A673 (cell line): ENCODE measurements around the gene COMMD8. TPM values are rescaled to one million over a fixed set of nuclear protein-coding genes. Genes with fewer than 3 reads are reported as not detected.

Experiments
- BruUV-seq: library from RNA; stranded (reverse); fragments of 400-500 nt; replicated peaks from 2 replicates; lab custom pipeline; 2021; lab: Mats Ljungman, UMichigan
- CTCF ChIA-PET: fragments of 300-600 bp; sonication (Branson Sonifier 250); formaldehyde crosslinking; loops from one replicate; lab custom pipeline; 2022; ENCODE audit warnings: antibody characterized with exemption; lab: Charles Lee
- POLR2A ChIA-PET: fragments of 300-600 bp; sonication (Branson Sonifier 250); formaldehyde crosslinking; loops from one replicate; lab custom pipeline; 2022; ENCODE audit warnings: antibody characterized with exemption; ENCODE audit not compliant: low non-redundant PET; lab: Charles Lee
- DNase-seq: peaks from one replicate; pipeline ENCODE4 v3.0.0-alpha.2; 2015; ENCODE audit warnings: low spot score
- H3K27ac ChIP-seq: fragments of 200-600 bp; sonication (generic); 2 replicates; pipeline ENCODE4 v1.5.1; 2016; ENCODE audit warnings: mixed run types, low read depth, mild to moderate bottlenecking, mixed read lengths, antibody characterized with exemption, low read length; ENCODE audit not compliant: poor library complexity, severe bottlenecking
- H3K27me3 ChIP-seq: fragments of 200-600 bp; sonication (generic); replicated peaks from 2 replicates; pipeline ENCODE4 v1.6.1; 2017; ENCODE audit warnings: mixed run types, low read depth, mild to moderate bottlenecking, mixed read lengths, antibody characterized with exemption, low read length; ENCODE audit not compliant: insufficient read depth, poor library complexity
- H3K36me3 ChIP-seq: fragments of 200-600 bp; sonication (generic); 2 replicates; pipeline ENCODE4 v1.6.1; 2016; ENCODE audit warnings: mixed run types, mild to moderate bottlenecking, mixed read lengths, antibody characterized with exemption, low read length; ENCODE audit not compliant: insufficient read depth, poor library complexity, severe bottlenecking
- H3K4me1 ChIP-seq: fragments of 200-600 bp; sonication (generic); 2 replicates; pipeline ENCODE4 v1.6.1; 2017; ENCODE audit warnings: mixed run types, mild to moderate bottlenecking, mixed read lengths, antibody characterized with exemption, low read length; ENCODE audit not compliant: insufficient read depth, poor library complexity, severe bottlenecking
- H3K4me3 ChIP-seq: fragments of 200-600 bp; sonication (generic); 2 replicates; pipeline ENCODE4 v1.5.1; 2016; ENCODE audit warnings: low read depth, mixed run types, mild to moderate bottlenecking, mixed read lengths, low read length; ENCODE audit not compliant: poor library complexity, severe bottlenecking
- H3K9me3 ChIP-seq: fragments of 200-600 bp; sonication (generic); 2 replicates; pipeline ENCODE4 v1.6.1; 2016; ENCODE audit warnings: mixed run types, low read depth, mild to moderate bottlenecking, mixed read lengths, antibody characterized with exemption, low read length; ENCODE audit not compliant: poor library complexity, severe bottlenecking
- CTCF ChIP-seq: fragments of 300-800, 200-600 bp; sonication (generic); conservative IDR thresholded peaks from 2 replicates; pipeline ENCODE4 v1.5.1; 2017; ENCODE audit warnings: low read depth, mild to moderate bottlenecking, antibody characterized with exemption, low read length, moderate library complexity, mixed read lengths
- EZH2 ChIP-seq: fragments of 200-600 bp; sonication (generic); IDR thresholded peaks from 2 replicates; pipeline ENCODE4 v1.6.1; 2017; ENCODE audit warnings: borderline replicate concordance, low read depth, mild to moderate bottlenecking, mixed read lengths, antibody characterized with exemption, low read length; ENCODE audit not compliant: poor library complexity, severe bottlenecking
- intact Hi-C: fragments of 100-400 bp; cut with micrococcal nuclease; formaldehyde crosslinking; loops from one replicate; pipeline ENCODE4 v1.10.0; 2022; ENCODE audit not compliant: unreplicated experiment
- total RNA-seq: library from RNA; stranded (reverse); gene quantifications from 2 replicates; pipeline ENCODE4 v1.2.3, GENCODE V29; 2021

COMMD8 gene
- total RNA-seq, 1 experiment from 2014 or later = 26.4 TPM

DNA sequence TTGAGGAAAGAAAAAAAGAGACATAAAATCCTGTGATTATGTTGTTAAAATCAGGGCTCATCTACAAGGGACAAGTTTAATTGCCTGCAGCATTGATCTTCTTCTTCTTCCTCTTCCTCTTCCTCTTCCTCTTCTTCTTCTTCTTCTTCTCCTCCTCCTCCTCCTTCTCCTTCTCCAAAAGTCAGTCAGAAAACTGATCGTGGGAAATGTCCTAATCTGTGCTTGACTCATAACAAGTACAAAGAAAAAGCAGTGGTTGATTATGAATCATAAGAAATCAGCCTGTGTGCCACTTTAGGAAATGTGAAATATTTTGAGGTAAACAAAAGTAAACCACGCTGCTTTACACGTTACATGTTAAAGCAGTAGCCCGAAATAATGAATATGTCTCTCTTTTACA lies 18.8 kb upstream of the COMMD8 start:
- no peak for DNase-seq
- no peak overlapping the region for H3K27ac ChIP-seq
- POLR2A ChIA-PET = no interaction called here

DNA sequence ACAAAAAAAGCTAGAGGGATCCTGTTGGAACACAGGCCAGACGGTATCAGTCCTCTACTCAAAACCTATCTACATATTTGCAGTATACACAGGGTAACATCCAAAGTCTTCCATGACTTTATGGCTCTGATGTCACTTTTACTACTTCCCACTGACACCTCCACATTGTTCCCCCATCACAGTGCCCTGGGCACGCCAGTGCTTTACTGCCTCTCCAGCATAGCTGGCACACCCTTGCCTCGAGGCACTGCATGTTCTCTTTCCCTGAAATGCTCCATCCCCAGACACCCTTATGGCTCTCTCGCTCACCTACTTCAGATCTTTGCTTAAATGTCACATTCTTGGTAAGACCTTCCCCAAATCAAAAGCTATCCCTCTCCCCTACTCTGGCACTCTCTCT lies 15.3 kb upstream of the COMMD8 start:
- no peaks in the 10 kb centered on the region for H3K4me1 ChIP-seq
- BruUV-seq = no TSS peak
- POLR2A ChIA-PET = no interaction called here

More for the DNA sequence above, 18.8 kb upstream of the COMMD8 start:
- TF ChIP-seq CTCF (no peak), EZH2 (no peak)
- no peaks in the 10 kb centered on the region for H3K36me3 ChIP-seq
- CTCF ChIA-PET = no interaction called here
- H3K4me3 ChIP-seq = no peak overlapping the region
- intact Hi-C loops = no loop called here
- H3K27me3 ChIP-seq = no peaks in the 10 kb centered on the region
- no peaks in the 10 kb centered on the region for H3K9me3 ChIP-seq
- H3K4me1 ChIP-seq = no peaks in the 10 kb centered on the region
- no TSS peak for BruUV-seq

GRCh38 chr4:47475411-47475810 lies 11.9 kb upstream of the COMMD8 start:
- Histone ChIP-seq H3K27ac (no peak overlapping the region), H3K27me3 (no peaks in the 10 kb centered on the region), H3K36me3 (no peaks in the 10 kb centered on the region), H3K4me1 (no peaks in the 10 kb centered on the region), H3K4me3 (no peak overlapping the region), H3K9me3 (no peaks in the 10 kb centered on the region)
- no peak for TF ChIP-seq EZH2
- no peak for TF ChIP-seq CTCF
- POLR2A ChIA-PET = no interaction called here
- CTCF ChIA-PET = no interaction called here
- intact Hi-C loops = no loop called here
- BruUV-seq = no TSS peak
- no peak for DNase-seq

More for the DNA sequence above, 15.3 kb upstream of the COMMD8 start:
- H3K27me3 ChIP-seq = no peaks in the 10 kb centered on the region
- H3K36me3 ChIP-seq = no peaks in the 10 kb centered on the region
- intact Hi-C loops = no loop called here
- H3K27ac ChIP-seq = no peak overlapping the region
- CTCF ChIA-PET = no interaction called here
- no peak overlapping the region for H3K4me3 ChIP-seq
- H3K9me3 ChIP-seq = no peaks in the 10 kb centered on the region
- DNase-seq = no peak
- TF ChIP-seq CTCF (no peak), EZH2 (no peak)
